ENCODE results near the gene TMEM163.

Gene TMEM163

GRCh38 chr2:134648586-134648985 lies 70.2 kb downstream of the TMEM163 start:
- H3K36me3 ChIP-seq (ENCODE audit: control insufficient read depth in 2 of 2, insufficient read depth in 1 of 2, low read length in 2 of 2): no peaks in the 10 kb centered on the region
- H3K27ac ChIP-seq (ENCODE audit: extremely low read depth, low read depth, low read length): no peak overlapping the region
- no peaks in the 10 kb centered on the region for H3K9me3 ChIP-seq (ENCODE audit: control insufficient read depth, insufficient read depth, low read depth, low read length)
- H3K4me3 ChIP-seq (ENCODE audit: low read depth, low read length): no peak overlapping the region
- ChIA-PET POLR2A (no interaction called here), CTCF (no interaction called here)
- no peaks in the 10 kb centered on the region for H3K4me1 ChIP-seq (ENCODE audit: control insufficient read depth, insufficient read depth, low read length)
- no peak for TF ChIP-seq ZNF768 (tag by site-specific recombination; IDR thresholded peaks at IDR 0.05)
- no peak for TF ChIP-seq ZNF792 (tag by site-specific recombination; IDR thresholded peaks at IDR 0.05)
- TF ChIP-seq ZNF19 (tag by site-specific recombination; IDR thresholded peaks at IDR 0.05; ENCODE audit: low read depth): no peak

- TF ChIP-seq ZSCAN23 (tag by site-specific recombination; IDR thresholded peaks at IDR 0.05): no peak
- no peak for TF ChIP-seq ZNF792 (tag by site-specific recombination; IDR thresholded peaks at IDR 0.05)
- TF ChIP-seq ZFP41 (tag by site-specific recombination; IDR thresholded peaks at IDR 0.05; ENCODE audit: borderline replicate concordance): no peak
- TF ChIP-seq ZNF571 (tag by site-specific recombination; IDR thresholded peaks at IDR 0.05): no peak
- TF ChIP-seq, protein P1, sequence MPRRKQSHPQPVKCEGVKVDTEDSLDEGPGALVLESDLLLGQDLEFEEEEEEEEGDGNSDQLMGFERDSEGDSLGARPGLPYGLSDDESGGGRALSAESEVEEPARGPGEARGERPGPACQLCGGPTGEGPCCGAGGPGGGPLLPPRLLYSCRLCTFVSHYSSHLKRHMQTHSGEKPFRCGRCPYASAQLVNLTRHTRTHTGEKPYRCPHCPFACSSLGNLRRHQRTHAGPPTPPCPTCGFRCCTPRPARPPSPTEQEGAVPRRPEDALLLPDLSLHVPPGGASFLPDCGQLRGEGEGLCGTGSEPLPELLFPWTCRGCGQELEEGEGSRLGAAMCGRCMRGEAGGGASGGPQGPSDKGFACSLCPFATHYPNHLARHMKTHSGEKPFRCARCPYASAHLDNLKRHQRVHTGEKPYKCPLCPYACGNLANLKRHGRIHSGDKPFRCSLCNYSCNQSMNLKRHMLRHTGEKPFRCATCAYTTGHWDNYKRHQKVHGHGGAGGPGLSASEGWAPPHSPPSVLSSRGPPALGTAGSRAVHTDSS (tag by site-specific recombination; IDR thresholded peaks at IDR 0.05): no peak
- no peak for TF ChIP-seq ZNF404 (tag by site-specific recombination; IDR thresholded peaks at IDR 0.05)
- no peak for TF ChIP-seq KLF8 (tag by site-specific recombination; IDR thresholded peaks at IDR 0.05)
- no peak for TF ChIP-seq TSHZ1 (tag by site-specific recombination; IDR thresholded peaks at IDR 0.05; ENCODE audit: borderline replicate concordance)
- H3K4me3 ChIP-seq (ENCODE audit: low read depth, low read length): no peak overlapping the region
- H3K27ac ChIP-seq (ENCODE audit: extremely low read depth, low read depth, low read length): no peak overlapping the region
- ChIA-PET CTCF (no interaction called here), POLR2A (no interaction called here)
- H3K9me3 ChIP-seq (ENCODE audit: control insufficient read depth, insufficient read depth, low read depth, low read length): no peaks in the 10 kb centered on the region
- no peaks in the 10 kb centered on the region for H3K36me3 ChIP-seq (ENCODE audit: control insufficient read depth in 2 of 2, insufficient read depth in 1 of 2, low read length in 2 of 2)
- H3K4me1 ChIP-seq (ENCODE audit: control insufficient read depth, insufficient read depth, low read length): no peaks in the 10 kb centered on the region
Measured at GRCh38 chr2:134647607-134648256, 71.1 kb downstream of the TMEM163 start.

DNA sequence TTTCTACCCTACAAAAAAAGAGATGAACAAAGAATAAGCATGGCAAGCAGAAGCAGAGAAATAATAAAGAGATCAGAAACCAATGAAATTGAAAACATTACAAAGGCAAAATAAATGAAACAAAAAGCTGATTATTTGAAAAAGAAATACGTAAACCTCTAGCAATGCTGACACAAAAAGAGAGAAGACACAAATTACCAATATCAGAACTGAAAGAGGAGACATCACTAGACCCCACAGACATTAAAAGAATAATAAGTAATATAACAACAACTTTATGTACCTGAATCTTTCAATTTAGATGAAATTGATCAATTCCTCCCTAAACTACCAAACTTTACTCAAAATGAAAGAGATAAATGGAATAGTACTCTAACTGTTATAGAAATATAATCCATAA lies 75.9 kb downstream of the TMEM163 start:
- TF ChIP-seq, protein P2, sequence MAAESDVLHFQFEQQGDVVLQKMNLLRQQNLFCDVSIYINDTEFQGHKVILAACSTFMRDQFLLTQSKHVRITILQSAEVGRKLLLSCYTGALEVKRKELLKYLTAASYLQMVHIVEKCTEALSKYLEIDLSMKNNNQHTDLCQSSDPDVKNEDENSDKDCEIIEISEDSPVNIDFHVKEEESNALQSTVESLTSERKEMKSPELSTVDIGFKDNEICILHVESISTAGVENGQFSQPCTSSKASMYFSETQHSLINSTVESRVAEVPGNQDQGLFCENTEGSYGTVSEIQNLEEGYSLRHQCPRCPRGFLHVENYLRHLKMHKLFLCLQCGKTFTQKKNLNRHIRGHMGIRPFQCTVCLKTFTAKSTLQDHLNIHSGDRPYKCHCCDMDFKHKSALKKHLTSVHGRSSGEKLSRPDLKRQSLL (tag by site-specific recombination; IDR thresholded peaks at IDR 0.05): no peak
- TF ChIP-seq ZNF23 (tag by site-specific recombination; IDR thresholded peaks at IDR 0.05; ENCODE audit: borderline replicate concordance) (no peak), ZNF658 (tag by site-specific recombination; IDR thresholded peaks at IDR 0.05) (no peak), TRIM28 (IDR thresholded peaks at IDR 0.05; ENCODE audit: borderline replicate concordance, low read length) (no peak), ZNF776 (tag by site-specific recombination; IDR thresholded peaks at IDR 0.05; ENCODE audit: borderline replicate concordance) (no peak), KLF7 (tag by site-specific recombination; IDR thresholded peaks at IDR 0.05; ENCODE audit: borderline replicate concordance) (no peak), ZNF341 (tag by site-specific recombination; IDR thresholded peaks at IDR 0.05; ENCODE audit: low read depth) (no peak), ZSCAN30 (tag by site-specific recombination; IDR thresholded peaks at IDR 0.05) (no peak)
- TF ChIP-seq, protein P3, sequence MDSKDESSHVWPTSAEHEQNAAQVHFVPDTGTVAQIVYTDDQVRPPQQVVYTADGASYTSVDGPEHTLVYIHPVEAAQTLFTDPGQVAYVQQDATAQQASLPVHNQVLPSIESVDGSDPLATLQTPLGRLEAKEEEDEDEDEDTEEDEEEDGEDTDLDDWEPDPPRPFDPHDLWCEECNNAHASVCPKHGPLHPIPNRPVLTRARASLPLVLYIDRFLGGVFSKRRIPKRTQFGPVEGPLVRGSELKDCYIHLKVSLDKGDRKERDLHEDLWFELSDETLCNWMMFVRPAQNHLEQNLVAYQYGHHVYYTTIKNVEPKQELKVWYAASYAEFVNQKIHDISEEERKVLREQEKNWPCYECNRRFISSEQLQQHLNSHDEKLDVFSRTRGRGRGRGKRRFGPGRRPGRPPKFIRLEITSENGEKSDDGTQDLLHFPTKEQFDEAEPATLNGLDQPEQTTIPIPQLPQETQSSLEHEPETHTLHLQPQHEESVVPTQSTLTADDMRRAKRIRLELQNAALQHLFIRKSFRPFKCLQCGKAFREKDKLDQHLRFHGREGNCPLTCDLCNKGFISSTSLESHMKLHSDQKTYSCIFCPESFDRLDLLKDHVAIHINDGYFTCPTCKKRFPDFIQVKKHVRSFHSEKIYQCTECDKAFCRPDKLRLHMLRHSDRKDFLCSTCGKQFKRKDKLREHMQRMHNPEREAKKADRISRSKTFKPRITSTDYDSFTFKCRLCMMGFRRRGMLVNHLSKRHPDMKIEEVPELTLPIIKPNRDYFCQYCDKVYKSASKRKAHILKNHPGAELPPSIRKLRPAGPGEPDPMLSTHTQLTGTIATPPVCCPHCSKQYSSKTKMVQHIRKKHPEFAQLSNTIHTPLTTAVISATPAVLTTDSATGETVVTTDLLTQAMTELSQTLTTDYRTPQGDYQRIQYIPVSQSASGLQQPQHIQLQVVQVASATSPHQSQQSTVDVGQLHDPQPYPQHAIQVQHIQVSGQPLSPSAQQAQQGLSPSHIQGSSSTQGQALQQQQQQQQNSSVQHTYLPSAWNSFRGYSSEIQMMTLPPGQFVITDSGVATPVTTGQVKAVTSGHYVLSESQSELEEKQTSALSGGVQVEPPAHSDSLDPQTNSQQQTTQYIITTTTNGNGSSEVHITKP (tag by site-specific recombination; IDR thresholded peaks at IDR 0.05): no peak
- no peaks in the 10 kb centered on the region for H3K4me1 ChIP-seq (ENCODE audit: control insufficient read depth, insufficient read depth, low read length)
- ChIA-PET CTCF (interaction anchor here (0.6 kb wide), 1 partner anchor 15 kb away, joined by 3 read pairs; no protein-coding TSS in a partner anchor), POLR2A (no interaction called here)
- no peaks in the 10 kb centered on the region for H3K9me3 ChIP-seq (ENCODE audit: control insufficient read depth, insufficient read depth, low read depth, low read length)
- no peak overlapping the region for H3K27ac ChIP-seq (ENCODE audit: extremely low read depth, low read depth, low read length)
- no peak overlapping the region for H3K4me3 ChIP-seq (ENCODE audit: low read depth, low read length)
- H3K36me3 ChIP-seq (ENCODE audit: control insufficient read depth in 2 of 2, insufficient read depth in 1 of 2, low read length in 2 of 2): no peaks in the 10 kb centered on the region
